H9 (cell line): ENCODE results near the gene TNRC6A. TPM values are rescaled to one million over a fixed set of nuclear protein-coding genes. Genes with fewer than 3 reads are reported as not detected.

Source experiments
- DNase-seq: peaks from one replicate; pipeline ENCODE4 v3.0.0-alpha.2; 2017
- H2AFZ ChIP-seq: one replicate; pipeline ENCODE4 v1.6.1; 2013; ENCODE audit warnings: mild to moderate bottlenecking, low read length, control low read depth, moderate library complexity
- H2AK5ac ChIP-seq: 2 replicates; pipeline ENCODE4 v1.6.1; 2013; ENCODE audit warnings: low read length, control low read depth, mixed read lengths; ENCODE audit not compliant: insufficient read length
- H2BK120ac ChIP-seq: one replicate; pipeline ENCODE4 v1.6.1; 2013; ENCODE audit warnings: low read depth, mild to moderate bottlenecking, low read length, control low read depth, inconsistent platforms; ENCODE audit not compliant: poor library complexity, severe bottlenecking
- H2BK12ac ChIP-seq: 2 replicates; pipeline ENCODE4 v1.6.1; 2013; ENCODE audit warnings: low read length, control low read depth, mixed read lengths, low read depth; ENCODE audit not compliant: insufficient read length
- H2BK15ac ChIP-seq: 2 replicates; pipeline ENCODE4 v1.6.1; 2013; ENCODE audit warnings: low read depth, low read length, control low read depth
- H2BK20ac ChIP-seq: one replicate; pipeline ENCODE4 v1.6.1; 2013; ENCODE audit warnings: low read depth, mild to moderate bottlenecking, low read length, control low read depth, inconsistent platforms; ENCODE audit not compliant: poor library complexity, severe bottlenecking
- H2BK5ac ChIP-seq: 2 replicates; pipeline ENCODE4 v1.6.1; 2013; ENCODE audit warnings: low read length, control low read depth, mixed read lengths; ENCODE audit not compliant: insufficient read length
- H3K14ac ChIP-seq: 2 replicates; pipeline ENCODE4 v1.6.1; 2013; ENCODE audit warnings: low read length, control low read depth; ENCODE audit not compliant: insufficient read depth
- H3K18ac ChIP-seq: 2 replicates; pipeline ENCODE4 v1.6.1; 2013; ENCODE audit warnings: low read depth, mild to moderate bottlenecking, mixed read lengths, low read length, control low read depth; ENCODE audit not compliant: insufficient read length
- H3K23ac ChIP-seq: 2 replicates; pipeline ENCODE4 v1.6.1; 2013; ENCODE audit warnings: low read length, control low read depth, mixed read lengths, low read depth; ENCODE audit not compliant: insufficient read length
- H3K23me2 ChIP-seq: 2 replicates; pipeline ENCODE4 v1.6.1; 2013; ENCODE audit warnings: low read depth, mild to moderate bottlenecking, mixed read lengths, low read length, control low read depth; ENCODE audit not compliant: insufficient read length, poor library complexity, severe bottlenecking
- H3K27ac ChIP-seq: 2 replicates; pipeline ENCODE4 v1.5.1; 2013; ENCODE audit warnings: low read length, control low read depth, mixed read lengths, low read depth; ENCODE audit not compliant: insufficient read length
- H3K27me3 ChIP-seq: 2 replicates; pipeline ENCODE4 v1.6.1; 2013; ENCODE audit warnings: low read length, control low read depth, inconsistent platforms; ENCODE audit not compliant: insufficient read depth
- H3K4ac ChIP-seq: 2 replicates; pipeline ENCODE4 v1.6.1; 2013; ENCODE audit warnings: low read depth, mild to moderate bottlenecking, control low read depth, inconsistent platforms, low read length, moderate library complexity
- H3K4me1 ChIP-seq: 2 replicates; pipeline ENCODE4 v1.6.1; 2013; ENCODE audit warnings: low read length, control low read depth, inconsistent platforms; ENCODE audit not compliant: insufficient read depth
- H3K4me2 ChIP-seq: 2 replicates; pipeline ENCODE4 v1.6.1; 2013; ENCODE audit warnings: low read length, control low read depth, mixed read lengths; ENCODE audit not compliant: insufficient read length, insufficient read depth
- H3K56ac ChIP-seq: 2 replicates; pipeline ENCODE4 v1.6.1; 2013; ENCODE audit warnings: low read depth, mild to moderate bottlenecking, mixed read lengths, low read length, control low read depth; ENCODE audit not compliant: insufficient read length
- H3K79me1 ChIP-seq: 2 replicates; pipeline ENCODE4 v1.6.1; 2013; ENCODE audit warnings: low read depth, mild to moderate bottlenecking, moderate library complexity, low read length, control low read depth, inconsistent platforms; ENCODE audit not compliant: insufficient read depth, poor library complexity, severe bottlenecking
- H3K79me2 ChIP-seq: 2 replicates; pipeline ENCODE4 v1.6.1; 2013; ENCODE audit warnings: low read length, control low read depth, inconsistent platforms; ENCODE audit not compliant: insufficient read depth
- H3K9ac ChIP-seq: 2 replicates; pipeline ENCODE4 v1.6.1; 2013; ENCODE audit warnings: low read length, control low read depth, mixed read lengths; ENCODE audit not compliant: insufficient read length; ENCODE audit errors: extremely low read depth
- H3K9me3 ChIP-seq: one replicate; pipeline ENCODE4 v1.6.1; 2013; ENCODE audit warnings: low read depth, low read length, inconsistent platforms; ENCODE audit not compliant: control insufficient read depth
- H3T11ph ChIP-seq: one replicate; pipeline ENCODE4 v1.6.1; 2013; ENCODE audit warnings: mild to moderate bottlenecking, low read length, control low read depth, inconsistent platforms
- H4K20me1 ChIP-seq: one replicate; pipeline ENCODE4 v1.6.1; 2013; ENCODE audit not compliant: control insufficient read depth, insufficient read length, insufficient read depth
- H4K5ac ChIP-seq: 2 replicates; pipeline ENCODE4 v1.6.1; 2013; ENCODE audit warnings: low read depth, mild to moderate bottlenecking, mixed read lengths, low read length, control low read depth; ENCODE audit not compliant: insufficient read length
- H4K8ac ChIP-seq: replicated peaks from 2 replicates; pipeline ENCODE4 v1.6.1; 2013; ENCODE audit warnings: low read length, control low read depth, mixed read lengths, low read depth; ENCODE audit not compliant: insufficient read length
- H4K91ac ChIP-seq: 2 replicates; pipeline ENCODE4 v1.6.1; 2013; ENCODE audit warnings: low read depth, mild to moderate bottlenecking, moderate library complexity, mixed read lengths, low read length, control low read depth; ENCODE audit not compliant: insufficient read length
- H3K27ac Mint-ChIP-seq, 3 experiments: 2 replicates in 2 of 3; 3 replicates in 1 of 3; pipeline ENCODE4 v1.8.0; 2020 to 2021; ENCODE audit warnings: mixed read lengths in 3 of 3, mild to moderate bottlenecking in 1 of 3, moderate library complexity in 1 of 3
- H3K27me3 Mint-ChIP-seq: 2 replicates; pipeline ENCODE4 v1.8.0; 2021; ENCODE audit warnings: low read depth, mild to moderate bottlenecking, moderate library complexity, mixed read lengths
- H3K36me3 Mint-ChIP-seq, 3 experiments: 2 replicates in 2 of 3; 3 replicates in 1 of 3; pipeline ENCODE4 v1.8.0; 2020 to 2021; ENCODE audit warnings: low read depth in 3 of 3, mixed read lengths in 3 of 3; ENCODE audit not compliant: insufficient read depth in 1 of 3
- H3K4me1 Mint-ChIP-seq, 2 experiments: 2 replicates each; pipeline ENCODE4 v1.8.0; 2020; ENCODE audit warnings: mixed read lengths in 2 of 2
- H3K4me3 Mint-ChIP-seq, 2 experiments: 2 replicates in 1 of 2; 3 replicates in 1 of 2; pipeline ENCODE4 v1.8.0; 2020 to 2021; ENCODE audit warnings: mild to moderate bottlenecking in 2 of 2, mixed read lengths in 2 of 2, moderate library complexity in 1 of 2
- H3K9me3 Mint-ChIP-seq, 2 experiments: 2 replicates in 1 of 2; 3 replicates in 1 of 2; pipeline ENCODE4 v1.8.0; 2020; ENCODE audit warnings: mild to moderate bottlenecking in 2 of 2, mixed read lengths in 2 of 2, moderate library complexity in 1 of 2
- CTCF ChIP-seq: fragments of 200-600 bp; sonication (generic); conservative IDR thresholded peaks from 3 replicates; pipeline ENCODE4 v1.8.0; 2021; ENCODE audit warnings: antibody characterized with exemption, mild to moderate bottlenecking
- WGBS: extraction: QIAGEN DNeasy Blood & Tissue Kit; methylation state at CpG from one replicate; pipeline ENCODE4 v1.1.7; 2013; ENCODE audit warnings: missing lambda C conversion rate, low lambda C conversion rate, mixed read lengths; ENCODE audit not compliant: insufficient read length; ENCODE audit errors: extremely low coverage; 5-methylcytosine and 5-hydroxymethylcytosine counted together
- total RNA-seq: library from RNA; stranded (reverse); gene quantifications from 2 replicates; pipeline ENCODE4 v1.2.1, GENCODE V29; 2021

TNRC6A gene
- total RNA-seq, 1 experiment from 2014 or later: 114 TPM

- no peak overlapping the region for H3K18ac ChIP-seq
- H3K4me3 Mint-ChIP-seq: no peak overlapping the region
- H3K4me2 ChIP-seq: no peak overlapping the region
- no peaks in the 10 kb centered on the region for H3K36me3 Mint-ChIP-seq
- no peak overlapping the region for H3K27ac Mint-ChIP-seq
- peaks cover 4 to 11% of the 10 kb centered on the region in 2 experiments; a peak in 3 of 4 replicates for H3K4me1 Mint-ChIP-seq
- no peak overlapping the region for H2BK20ac ChIP-seq
- H2BK120ac ChIP-seq: no peak overlapping the region
- H2AFZ ChIP-seq: no peak overlapping the region
- H3K4me1 ChIP-seq: no peaks in the 10 kb centered on the region
- H3K9me3 ChIP-seq: no peaks in the 10 kb centered on the region
- H3K27ac ChIP-seq: no peak overlapping the region
- no peak overlapping the region for H4K91ac ChIP-seq
- WGBS: no CpG with 5 or more reads among the region's 18 CpGs
- no peak overlapping the region for H3K14ac ChIP-seq
- H3T11ph ChIP-seq: no peak overlapping the region
- H3K9me3 Mint-ChIP-seq: no peaks in the 10 kb centered on the region
- no peak overlapping the region for H4K8ac ChIP-seq
- DNase-seq: no peak
- H3K27me3 ChIP-seq: no peaks in the 10 kb centered on the region
- H2BK5ac ChIP-seq: no peak overlapping the region
- H3K23me2 ChIP-seq: no peaks in the 10 kb centered on the region
- peaks cover 3% of the 10 kb centered on the region; the same call in 1 of the 2 replicates for H3K27me3 Mint-ChIP-seq
- no peak overlapping the region for H4K5ac ChIP-seq
- H3K56ac ChIP-seq: no peak overlapping the region
- no peak overlapping the region for H2AK5ac ChIP-seq
- H3K9ac ChIP-seq: no peak overlapping the region
- no peak overlapping the region for H3K23ac ChIP-seq
- no peak overlapping the region for H3K4ac ChIP-seq
- H3K79me1 ChIP-seq: no peaks in the 10 kb centered on the region
- no peak for TF ChIP-seq CTCF
- H2BK12ac ChIP-seq: no peak overlapping the region
- peaks cover 3% of the 10 kb centered on the region for H4K20me1 ChIP-seq
- no peak overlapping the region for H2BK15ac ChIP-seq
- H3K79me2 ChIP-seq: no peaks in the 10 kb centered on the region
Observed at GRCh38 chr16:24853830-24854229, 124.4 kb downstream of the TNRC6A start.
